GOT3 (cell line): ENCODE results near the gene FEM1B.

Experiments used
- DNase-seq: peaks from one replicate; lab custom pipeline; 2025; ENCODE audit warnings: mixed read lengths; lab: John Stamatoyannopoulos, UW

FEM1B gene

DNA sequence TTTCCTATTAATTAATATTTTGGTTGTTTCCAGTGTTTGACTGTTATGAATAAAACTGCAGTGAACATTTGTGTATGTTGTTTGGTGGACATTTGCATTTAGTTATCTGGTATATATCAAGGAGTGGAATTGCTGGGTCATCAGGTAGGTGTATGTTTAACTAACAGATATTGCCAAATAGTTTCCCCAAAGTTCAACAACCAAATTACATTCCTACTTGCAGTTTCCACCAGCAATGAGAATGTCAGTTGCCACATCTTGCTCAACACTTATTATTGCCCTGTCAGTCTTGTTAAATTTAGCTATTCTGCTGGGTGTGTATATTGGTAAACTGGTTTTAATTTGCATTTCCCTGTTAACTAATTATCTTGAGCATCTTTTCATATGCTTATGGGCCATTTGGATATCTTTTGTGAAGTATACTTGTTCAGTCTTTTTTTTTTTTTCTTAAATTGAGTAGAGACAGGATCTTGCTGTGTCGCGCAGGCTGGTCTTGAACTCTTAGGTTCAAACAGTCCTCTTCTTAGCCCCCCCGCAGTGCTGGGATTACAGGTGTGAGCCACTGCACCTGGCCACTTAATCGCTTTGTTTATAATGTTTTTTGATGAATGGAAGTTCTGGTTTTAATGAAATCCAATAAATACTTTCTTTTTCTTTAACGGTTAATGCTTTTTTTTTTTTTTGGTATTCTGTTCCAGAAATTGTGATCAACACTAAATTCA, 7.9 kb downstream of the FEM1B start:
- no peak for DNase-seq

- DNase-seq: no peak
These were observed 8.7 kb downstream of the FEM1B start for GRCh38 chr15:68286256-68286655.

GRCh38 chr15:68289057-68289456, 11.5 kb downstream of the FEM1B start:
- no peak for DNase-seq

DNA sequence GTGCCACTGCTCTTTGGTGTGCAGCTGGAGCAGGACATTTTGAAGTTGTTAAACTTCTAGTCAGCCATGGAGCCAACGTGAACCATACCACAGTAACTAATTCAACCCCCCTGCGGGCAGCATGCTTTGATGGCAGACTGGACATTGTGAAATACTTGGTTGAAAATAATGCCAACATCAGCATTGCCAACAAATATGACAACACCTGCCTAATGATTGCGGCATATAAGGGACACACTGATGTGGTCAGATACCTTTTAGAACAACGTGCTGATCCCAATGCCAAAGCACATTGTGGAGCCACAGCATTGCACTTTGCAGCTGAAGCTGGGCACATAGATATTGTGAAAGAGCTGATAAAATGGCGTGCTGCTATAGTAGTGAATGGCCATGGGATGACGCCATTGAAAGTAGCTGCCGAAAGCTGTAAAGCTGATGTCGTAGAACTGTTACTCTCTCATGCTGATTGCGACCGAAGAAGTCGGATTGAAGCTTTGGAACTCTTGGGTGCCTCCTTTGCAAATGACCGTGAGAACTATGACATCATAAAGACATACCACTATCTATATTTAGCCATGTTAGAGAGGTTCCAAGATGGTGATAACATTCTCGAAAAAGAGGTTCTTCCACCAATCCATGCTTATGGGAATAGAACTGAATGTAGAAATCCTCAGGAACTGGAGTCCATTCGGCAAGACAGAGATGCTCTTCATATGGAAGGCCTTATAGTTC, 12.2 kb downstream of the FEM1B start:
- DNase-seq: no peak

DNA sequence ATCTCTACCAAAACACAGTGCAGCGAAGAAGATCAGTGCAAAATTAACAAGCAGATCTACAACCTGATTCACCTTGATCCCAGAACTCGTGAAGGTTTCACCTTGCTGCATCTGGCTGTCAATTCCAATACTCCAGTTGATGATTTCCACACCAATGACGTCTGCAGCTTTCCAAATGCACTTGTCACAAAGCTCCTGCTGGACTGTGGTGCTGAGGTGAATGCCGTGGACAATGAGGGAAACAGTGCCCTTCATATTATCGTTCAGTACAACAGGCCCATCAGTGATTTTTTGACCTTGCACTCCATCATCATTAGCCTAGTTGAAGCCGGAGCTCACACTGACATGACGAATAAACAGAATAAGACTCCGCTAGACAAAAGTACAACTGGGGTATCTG, 13.2 kb downstream of the FEM1B start:
- no peak for DNase-seq

DNA sequence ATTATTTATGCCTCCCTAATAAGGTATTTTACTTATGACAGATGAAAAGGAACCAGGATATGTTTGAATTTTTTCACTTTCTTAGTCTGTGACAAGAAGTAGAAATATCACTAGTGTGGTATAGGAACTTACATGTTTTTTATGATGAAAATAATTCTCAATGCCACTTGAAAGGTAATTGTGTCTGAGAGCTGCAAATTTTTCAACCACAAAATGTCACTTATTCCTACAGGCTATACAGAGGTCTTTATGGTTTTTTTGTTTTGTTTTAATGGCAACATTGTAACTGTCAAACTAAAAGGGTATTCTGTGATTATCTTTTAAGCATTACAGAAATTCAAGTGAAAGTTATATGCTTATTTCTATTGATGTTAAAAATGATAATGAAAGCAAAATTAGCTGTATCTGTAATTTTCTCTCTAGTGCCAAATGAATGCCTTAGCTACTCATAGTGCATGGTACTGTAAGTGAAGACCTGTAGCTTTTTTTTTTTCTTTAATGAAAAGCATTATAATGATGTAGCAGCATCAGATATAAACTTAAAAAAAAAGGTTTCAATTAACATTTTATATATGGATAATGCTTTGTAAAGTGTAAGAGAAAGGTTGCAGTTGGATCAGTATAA, 14.7 kb downstream of the FEM1B start:
- no peak for DNase-seq

DNA sequence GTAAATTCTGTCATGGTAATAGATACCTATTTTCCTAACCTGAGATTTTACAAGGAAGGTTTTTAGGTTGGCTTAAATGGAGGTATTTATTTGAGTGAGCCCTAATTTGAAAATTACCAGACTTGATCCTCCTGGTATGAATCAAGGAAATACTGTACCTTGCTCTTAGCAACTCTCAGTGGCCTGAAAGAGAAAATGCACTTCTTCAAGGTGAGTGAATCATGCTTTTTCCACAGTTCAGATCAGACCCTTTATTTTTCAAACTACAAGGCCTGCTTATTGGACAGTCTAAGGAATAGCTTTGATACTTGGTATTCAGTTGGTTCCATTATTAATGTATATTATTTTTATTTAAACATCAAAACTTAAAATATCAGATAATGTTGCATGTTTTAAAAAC, 15.4 kb downstream of the FEM1B start:
- no peak for DNase-seq

- DNase-seq: no peak
These were observed 17.7 kb downstream of the FEM1B start for GRCh38 chr15:68295014-68295805.

DNA sequence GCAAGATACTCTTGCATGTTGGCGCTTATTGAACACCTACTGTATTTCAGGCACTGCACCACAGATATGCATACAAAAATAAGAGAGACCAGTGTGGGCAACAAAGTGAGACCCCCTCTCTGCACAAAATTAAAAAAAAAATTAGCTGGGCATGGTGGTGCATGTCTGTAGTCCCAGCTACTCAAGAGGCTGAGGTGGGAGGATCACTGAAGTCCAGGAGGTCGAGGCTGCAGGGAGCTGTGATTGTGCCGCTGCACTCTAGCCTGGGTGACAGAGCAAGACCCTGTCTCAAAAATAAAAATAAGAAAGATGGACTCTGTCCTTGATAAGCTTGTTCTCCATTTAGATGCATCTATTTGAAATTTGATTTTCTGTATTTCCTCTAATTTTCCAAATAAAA, 20.8 kb downstream of the FEM1B start:
- no peak for DNase-seq

- DNase-seq: no peak
These were observed 21.4 kb downstream of the FEM1B start for GRCh38 chr15:68298882-68299381.

GRCh38 chr15:68299436-68299835, 21.9 kb downstream of the FEM1B start:
- no peak for DNase-seq

- no peak for DNase-seq
These were observed 22.8 kb downstream of the FEM1B start for GRCh38 chr15:68300115-68300940.

DNA sequence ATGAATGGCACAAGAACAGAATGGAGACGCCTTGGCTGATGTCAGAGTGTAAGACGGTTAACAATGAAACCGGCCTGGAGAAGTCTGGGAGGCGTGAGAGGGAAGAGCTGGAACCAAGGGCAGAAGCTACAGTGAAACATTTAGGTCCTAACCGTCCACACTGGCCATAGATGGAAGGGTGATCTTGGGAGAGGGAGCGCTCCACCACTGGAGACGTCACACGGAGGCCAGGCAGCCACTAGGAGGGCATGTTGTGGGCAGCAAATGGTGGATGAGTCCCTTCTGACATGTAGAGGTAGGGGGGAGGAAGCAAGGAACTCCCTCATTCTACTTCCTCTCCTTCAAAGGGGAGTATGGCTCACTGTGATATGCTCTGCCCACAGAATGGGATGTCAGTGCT, 23.8 kb downstream of the FEM1B start:
- DNase-seq: no peak

DNA sequence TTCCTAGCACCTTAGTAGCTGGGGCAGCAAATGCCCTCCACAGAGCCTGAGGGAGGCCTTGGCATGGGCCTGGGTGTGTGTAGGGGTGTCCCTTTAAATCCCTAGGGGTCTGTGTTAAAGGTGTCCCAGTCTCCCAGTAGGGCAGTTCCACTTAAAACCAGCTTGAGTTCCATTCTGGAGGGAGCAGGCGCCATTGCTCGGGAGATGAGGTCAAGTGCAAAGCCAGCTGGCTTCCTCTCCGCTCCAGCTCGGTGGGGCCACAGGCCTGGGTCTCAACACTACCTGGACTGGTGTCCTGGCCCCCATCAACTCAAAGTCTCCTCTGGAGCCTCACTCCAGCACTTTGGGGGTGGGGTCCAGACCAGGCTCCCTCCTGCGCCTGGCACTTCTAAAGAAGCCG, 25.2 kb downstream of the FEM1B start:
- no peak for DNase-seq

DNA sequence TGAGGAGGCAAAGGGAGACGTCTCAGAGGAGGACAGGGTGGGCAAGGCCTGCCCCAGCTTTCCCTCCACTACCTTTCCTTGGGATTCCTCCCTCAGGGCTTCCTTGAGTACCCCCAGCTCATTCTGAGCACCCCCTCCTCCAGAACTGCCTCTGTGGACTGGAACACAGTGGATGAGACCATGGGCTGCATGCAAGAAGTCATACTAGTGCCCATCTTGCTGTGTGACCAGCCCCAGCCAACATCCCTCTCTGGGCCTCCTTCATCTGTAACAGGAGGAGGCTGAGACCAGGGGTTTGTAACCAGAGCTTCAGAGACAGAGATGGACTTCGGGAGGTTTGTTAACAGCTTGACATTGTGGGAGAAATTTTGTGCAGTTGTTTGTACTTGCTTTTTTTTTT, 25.6 kb downstream of the FEM1B start:
- no peak for DNase-seq

- no peak for DNase-seq
These were observed 26.3 kb downstream of the FEM1B start for GRCh38 chr15:68303560-68304436.

DNA sequence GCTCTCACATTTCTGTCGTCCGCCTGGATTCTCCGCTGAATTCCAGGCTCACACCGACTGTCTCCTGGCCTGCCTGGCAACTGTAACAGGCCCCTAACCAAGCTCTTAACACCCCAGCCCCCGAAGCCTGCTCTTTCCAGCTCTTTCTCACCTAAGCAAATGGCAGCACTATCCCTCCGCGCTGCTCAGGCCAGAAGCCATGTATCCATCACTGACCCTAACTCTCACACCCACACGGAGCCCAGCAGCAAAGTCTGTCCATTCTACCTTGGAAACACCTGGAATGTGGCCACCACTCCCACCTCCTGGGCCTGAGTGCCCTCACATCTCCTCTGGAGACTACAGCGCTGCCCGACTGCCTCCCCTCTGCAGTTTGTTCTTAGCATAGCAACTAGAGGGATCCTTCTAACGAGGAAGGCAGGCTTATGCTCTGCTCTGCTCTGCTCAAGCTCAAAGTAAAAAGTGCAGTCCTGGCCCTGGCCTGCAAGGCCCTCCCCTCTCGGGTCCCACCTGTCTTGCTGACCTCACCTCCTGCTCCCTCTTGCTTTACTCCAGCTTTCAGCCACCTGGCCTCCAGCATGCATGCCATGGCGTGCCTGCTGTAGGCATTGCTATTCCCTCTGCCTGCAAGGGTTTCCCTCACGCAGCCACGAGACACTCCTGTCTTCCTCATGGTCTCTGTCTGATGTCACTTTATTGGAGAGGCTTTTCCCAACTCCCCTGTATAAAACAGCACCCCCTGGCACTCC, 27.2 kb downstream of the FEM1B start:
- DNase-seq: no peak

GRCh38 chr15:68305420-68305871, 27.9 kb downstream of the FEM1B start:
- no peak for DNase-seq

DNA sequence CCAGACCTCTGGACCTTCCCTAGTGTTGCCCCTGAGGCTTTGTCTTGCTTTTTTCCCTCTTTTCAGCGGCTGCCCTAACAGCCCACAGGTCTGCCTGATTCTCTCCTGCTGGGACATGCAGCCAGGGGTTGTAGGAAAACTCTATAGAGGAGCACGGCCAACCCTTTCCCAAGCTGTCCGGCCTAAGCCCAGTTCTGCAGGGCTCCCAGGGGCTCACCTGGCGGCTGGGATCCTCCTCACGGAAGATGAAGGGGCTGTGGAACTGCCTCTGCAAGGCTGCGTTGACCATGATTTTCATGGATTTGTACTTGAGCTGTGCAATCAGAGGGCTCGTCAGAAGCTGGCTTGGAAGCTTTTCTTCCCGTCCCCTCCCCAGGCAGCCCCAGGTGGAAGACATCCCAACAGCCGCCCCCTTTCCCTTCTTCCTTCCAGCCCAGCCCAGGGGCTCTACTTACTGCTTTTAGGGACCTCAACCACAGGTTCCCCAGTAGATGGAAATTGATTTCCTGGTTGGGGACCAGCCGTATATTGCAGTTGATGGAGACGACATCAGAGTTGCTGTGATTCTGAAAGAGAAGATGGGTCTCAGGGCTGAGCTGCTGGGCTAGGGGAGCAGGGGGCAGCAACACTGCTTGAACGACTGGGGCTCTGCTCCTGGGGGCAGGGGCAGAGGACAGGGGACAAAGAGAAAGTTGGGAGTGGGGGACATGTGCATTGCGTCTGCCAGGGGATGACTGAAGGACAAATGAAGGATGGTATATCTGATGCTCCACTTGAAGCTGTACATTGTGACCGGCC, 29.8 kb downstream of the FEM1B start:
- DNase-seq: no peak
